Skeletal muscle satellite cell (primary cell): ENCODE results near the gene VSTM4.

ENCODE experiments used
- H3K27me3 ChIP-seq: 2 replicates; pipeline ENCODE4 v1.7.0; 2013; ENCODE audit warnings: low read length; ENCODE audit not compliant: control insufficient read depth, insufficient read depth
- H3K36me3 ChIP-seq: 2 replicates; pipeline ENCODE4 v1.7.0; 2013; ENCODE audit warnings: mild to moderate bottlenecking, control low read depth, low read length; ENCODE audit not compliant: insufficient read depth
- H3K4me1 ChIP-seq: 2 replicates; pipeline ENCODE4 v1.7.0; 2013; ENCODE audit warnings: low read length; ENCODE audit not compliant: control insufficient read depth, insufficient read depth
- H3K4me2 ChIP-seq: 2 replicates; pipeline ENCODE4 v1.7.0; 2013; ENCODE audit warnings: mild to moderate bottlenecking, low read length
- H3K4me3 ChIP-seq: 2 replicates; pipeline ENCODE4 v1.7.0; 2013; ENCODE audit warnings: low read length
- H3K9ac ChIP-seq: 2 replicates; pipeline ENCODE4 v1.7.0; 2013; ENCODE audit warnings: mild to moderate bottlenecking, low read depth, low read length, moderate library complexity
- H3K9me3 ChIP-seq: replicated peaks from 2 replicates; pipeline ENCODE4 v1.7.0; 2013; ENCODE audit warnings: mild to moderate bottlenecking, control low read depth, low read length

The VSTM4 gene

DNA sequence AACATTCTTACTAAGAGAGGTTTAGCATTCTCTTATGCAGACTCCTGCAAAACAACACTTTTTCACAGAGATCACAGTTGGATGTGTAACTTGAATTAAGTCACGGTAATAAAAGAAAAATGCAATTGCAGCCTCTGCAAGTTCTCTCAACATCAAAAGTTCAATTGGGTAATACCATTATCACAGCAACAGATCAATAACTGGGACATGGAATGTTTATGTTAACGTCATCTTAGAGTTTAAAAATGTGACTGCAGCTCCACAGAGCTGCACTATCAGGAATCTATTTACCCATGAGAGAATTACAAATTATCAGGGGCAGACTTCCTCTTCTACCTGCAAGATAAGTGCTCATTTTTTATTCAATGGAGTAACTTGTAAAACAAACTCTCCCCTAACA lies 86.7 kb downstream of the VSTM4 start:
- Histone ChIP-seq H3K36me3 (no peaks in the 10 kb centered on the region), H3K4me2 (no peak overlapping the region), H3K4me3 (no peak overlapping the region), H3K27me3 (peaks cover 9% of the 10 kb centered on the region), H3K9me3 (no peaks in the 10 kb centered on the region), H3K4me1 (no peaks in the 10 kb centered on the region), H3K9ac (no peak overlapping the region)

DNA sequence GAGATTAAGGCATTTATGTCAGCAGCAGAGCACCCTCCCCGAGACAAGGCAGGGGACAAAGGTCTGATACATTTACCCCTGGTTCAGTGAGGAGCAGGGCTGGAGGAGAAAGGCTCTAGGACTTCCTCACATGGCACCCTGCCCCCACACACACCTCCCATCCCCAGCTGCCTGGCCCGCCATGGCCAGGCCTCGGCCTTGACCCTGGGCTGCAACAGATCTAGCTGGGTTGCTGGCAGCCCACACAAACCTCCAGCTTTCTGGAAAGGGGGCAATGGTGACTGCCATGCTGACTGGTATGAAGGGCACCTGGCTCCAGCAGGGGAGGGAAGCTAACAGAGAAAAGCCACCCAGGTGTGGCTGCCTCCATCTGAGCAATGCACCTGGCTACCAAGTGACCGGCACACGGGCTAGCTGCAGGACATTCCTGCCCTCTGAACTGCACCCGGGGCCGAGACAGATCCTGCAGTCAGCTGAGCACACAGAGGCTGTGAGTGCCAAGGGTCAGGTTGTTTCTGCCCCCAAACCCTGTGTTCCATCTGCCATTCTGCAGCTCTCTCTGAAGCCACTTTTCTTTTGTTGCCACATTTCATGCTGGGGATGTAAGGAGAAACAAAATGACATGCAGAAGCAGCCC lies 89.9 kb downstream of the VSTM4 start:
- H3K4me1 ChIP-seq = no peaks in the 10 kb centered on the region
- H3K36me3 ChIP-seq = no peaks in the 10 kb centered on the region
- peaks cover 9% of the 10 kb centered on the region for H3K27me3 ChIP-seq
- H3K4me3 ChIP-seq = no peak overlapping the region
- no peak overlapping the region for H3K4me2 ChIP-seq
- no peak overlapping the region for H3K9ac ChIP-seq
- no peaks in the 10 kb centered on the region for H3K9me3 ChIP-seq

DNA sequence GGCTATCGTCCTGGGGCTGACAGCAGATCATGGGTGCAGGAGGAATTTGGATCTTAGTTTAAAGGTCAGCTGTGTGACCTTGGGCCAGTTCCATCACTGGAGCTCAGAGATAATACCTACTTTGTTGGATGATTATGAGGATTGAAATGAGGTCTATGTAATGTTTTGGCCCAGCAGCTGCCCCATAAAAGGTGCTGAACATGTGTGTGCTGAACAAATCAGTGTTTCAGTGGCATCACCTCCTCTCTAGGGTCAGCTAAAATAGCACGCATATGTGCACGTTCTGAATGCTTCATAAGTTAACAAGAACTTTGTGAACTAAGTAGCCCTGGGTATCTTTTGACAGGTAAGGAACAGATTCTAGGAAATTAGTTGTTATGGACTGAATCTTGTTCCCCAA lies 90.8 kb downstream of the VSTM4 start:
- H3K9ac ChIP-seq = no peak overlapping the region
- H3K4me1 ChIP-seq = no peaks in the 10 kb centered on the region
- H3K36me3 ChIP-seq = no peaks in the 10 kb centered on the region
- H3K4me2 ChIP-seq = no peak overlapping the region
- peaks cover 9% of the 10 kb centered on the region for H3K27me3 ChIP-seq
- H3K9me3 ChIP-seq = no peaks in the 10 kb centered on the region
- no peak overlapping the region for H3K4me3 ChIP-seq

DNA sequence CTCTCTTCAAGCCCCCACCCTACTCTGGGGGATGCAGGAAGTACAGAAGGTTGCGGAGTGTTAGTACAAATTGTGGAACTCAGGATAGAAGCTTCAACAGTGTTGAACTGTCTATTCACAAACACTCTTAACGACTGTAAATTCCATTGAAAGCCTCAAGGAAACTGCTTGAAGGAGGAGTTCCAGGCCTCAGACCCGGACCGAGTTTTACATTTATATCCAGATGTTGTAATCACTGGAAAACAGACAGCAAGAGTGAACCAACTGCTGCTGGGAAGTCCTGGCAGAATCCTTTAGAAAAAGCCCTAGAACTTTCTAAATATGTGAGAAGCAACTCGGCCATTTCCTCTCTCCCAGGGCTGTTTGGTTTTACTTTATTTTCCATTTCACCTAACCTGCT lies 91.6 kb downstream of the VSTM4 start:
- Histone ChIP-seq H3K4me3 (no peak overlapping the region), H3K36me3 (no peaks in the 10 kb centered on the region), H3K4me2 (no peak overlapping the region), H3K4me1 (no peaks in the 10 kb centered on the region), H3K9me3 (no peaks in the 10 kb centered on the region), H3K9ac (no peak overlapping the region), H3K27me3 (peaks cover 3% of the 10 kb centered on the region)

DNA sequence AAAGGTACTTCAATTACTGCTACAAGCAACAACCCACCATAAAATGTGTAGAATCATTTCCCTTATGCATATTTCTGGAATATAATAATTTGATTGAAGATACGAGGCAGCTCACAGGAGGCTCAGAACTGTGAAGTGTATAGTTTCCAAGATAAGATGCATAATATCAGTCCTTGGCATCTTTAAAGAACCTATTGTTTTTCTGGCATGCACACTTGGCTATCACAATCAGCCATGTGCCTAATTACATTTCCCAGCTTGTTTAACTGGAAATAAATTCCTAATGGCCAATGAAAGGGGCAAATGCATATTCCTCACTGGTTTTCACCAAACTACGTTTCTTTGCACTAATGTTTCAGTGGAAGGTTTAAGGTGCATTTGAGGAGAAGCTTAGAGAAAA lies 92.3 kb downstream of the VSTM4 start:
- H3K4me1 ChIP-seq = no peaks in the 10 kb centered on the region
- H3K4me3 ChIP-seq = no peak overlapping the region
- H3K27me3 ChIP-seq = peaks cover under 1% of the 10 kb centered on the region
- H3K4me2 ChIP-seq = no peak overlapping the region
- H3K9me3 ChIP-seq = no peaks in the 10 kb centered on the region
- H3K36me3 ChIP-seq = no peaks in the 10 kb centered on the region
- no peak overlapping the region for H3K9ac ChIP-seq

DNA sequence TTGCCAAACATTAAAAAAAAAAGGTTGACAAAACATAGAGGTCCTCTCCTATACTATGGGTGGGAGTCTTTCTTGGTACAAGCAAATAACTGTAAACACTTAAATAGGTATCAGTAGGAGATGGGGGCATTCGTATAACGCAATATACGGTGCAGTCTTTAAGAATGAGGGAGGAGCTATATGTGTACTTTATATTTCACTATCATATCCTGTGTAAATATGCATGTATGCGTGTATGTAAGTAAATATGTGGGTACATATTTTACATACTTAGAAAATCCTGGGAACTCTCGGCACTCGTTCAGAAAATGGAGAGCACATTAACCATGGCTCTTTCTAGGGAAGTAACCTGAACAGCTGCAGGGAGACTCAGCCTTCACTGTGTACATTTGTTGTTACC lies 93.6 kb downstream of the VSTM4 start:
- no peak overlapping the region for H3K4me2 ChIP-seq
- H3K9ac ChIP-seq = no peak overlapping the region
- no peaks in the 10 kb centered on the region for H3K27me3 ChIP-seq
- no peak overlapping the region for H3K4me3 ChIP-seq
- H3K4me1 ChIP-seq = no peaks in the 10 kb centered on the region
- no peaks in the 10 kb centered on the region for H3K36me3 ChIP-seq
- no peaks in the 10 kb centered on the region for H3K9me3 ChIP-seq

DNA sequence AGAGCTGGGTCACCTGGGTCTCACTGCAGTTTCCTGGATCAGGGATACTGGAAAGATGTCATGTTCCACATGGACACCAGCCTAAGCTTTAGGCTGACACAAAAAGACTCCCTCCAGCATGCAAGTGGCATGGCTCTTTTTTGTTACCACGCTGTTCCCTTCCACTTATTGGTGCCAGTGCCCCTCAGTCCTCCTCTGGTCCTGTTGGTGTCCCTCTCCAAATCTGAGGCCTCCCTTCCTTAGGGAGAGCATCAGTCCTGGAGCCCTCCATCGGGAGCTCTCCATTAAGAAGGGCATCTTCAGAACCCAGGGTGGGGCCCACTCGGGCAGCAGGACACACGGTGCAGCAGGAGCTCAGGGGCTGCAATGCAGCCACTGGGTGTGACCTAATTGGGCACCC lies 99.6 kb downstream of the VSTM4 start:
- Histone ChIP-seq H3K4me2 (no peak overlapping the region), H3K4me3 (no peak overlapping the region), H3K9me3 (no peaks in the 10 kb centered on the region), H3K27me3 (peaks cover 15% of the 10 kb centered on the region), H3K9ac (no peak overlapping the region), H3K36me3 (no peaks in the 10 kb centered on the region), H3K4me1 (no peaks in the 10 kb centered on the region)

DNA sequence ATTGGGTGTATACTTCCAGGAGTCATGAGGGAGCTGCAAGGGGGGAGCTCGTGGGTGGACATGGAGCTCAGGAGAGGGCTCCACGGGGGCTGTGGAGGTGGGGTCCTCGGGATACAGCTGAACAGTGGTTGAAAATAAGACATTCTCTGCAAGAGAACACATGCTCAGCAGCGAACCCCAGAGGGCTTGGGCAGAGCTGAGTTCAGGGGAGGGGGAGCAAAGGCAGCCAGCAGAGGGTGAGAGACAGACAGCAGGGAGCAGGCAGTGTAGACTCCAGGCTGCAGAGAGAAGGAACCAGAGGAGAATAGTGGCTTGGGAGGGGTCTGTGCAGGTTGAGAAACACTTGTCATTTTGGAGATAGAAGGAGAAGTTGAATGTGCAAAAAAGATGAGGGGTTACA lies 102.7 kb downstream of the VSTM4 start:
- H3K4me1 ChIP-seq = no peaks in the 10 kb centered on the region
- H3K36me3 ChIP-seq = no peaks in the 10 kb centered on the region
- no peak overlapping the region for H3K9ac ChIP-seq
- no peaks in the 10 kb centered on the region for H3K9me3 ChIP-seq
- H3K4me3 ChIP-seq = no peak overlapping the region
- H3K27me3 ChIP-seq = peaks cover 22% of the 10 kb centered on the region
- H3K4me2 ChIP-seq = no peak overlapping the region

DNA sequence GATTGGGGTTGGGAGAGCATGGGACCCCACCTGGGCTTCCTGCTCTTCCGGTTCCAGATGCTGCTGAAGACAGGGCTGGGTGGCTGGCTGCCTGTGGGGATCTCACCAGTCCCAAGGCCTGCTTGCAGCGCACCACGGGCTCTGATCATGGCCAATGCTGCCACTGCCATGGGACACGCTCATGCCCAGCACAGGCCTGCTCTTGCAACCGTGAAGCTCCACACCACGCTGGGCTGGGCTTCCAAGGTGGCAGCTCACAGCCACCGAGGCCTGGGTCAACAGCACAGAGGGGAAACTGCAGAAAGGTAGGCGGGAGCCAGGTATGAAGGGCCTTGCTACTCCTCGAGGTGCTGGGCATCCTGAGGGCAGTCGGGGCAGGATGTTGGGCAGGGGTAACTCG lies 103.6 kb downstream of the VSTM4 start:
- no peaks in the 10 kb centered on the region for H3K36me3 ChIP-seq
- H3K4me2 ChIP-seq = no peak overlapping the region
- H3K4me1 ChIP-seq = no peaks in the 10 kb centered on the region
- H3K9ac ChIP-seq = no peak overlapping the region
- H3K9me3 ChIP-seq = no peaks in the 10 kb centered on the region
- no peak overlapping the region for H3K4me3 ChIP-seq
- peaks cover 22% of the 10 kb centered on the region for H3K27me3 ChIP-seq

DNA sequence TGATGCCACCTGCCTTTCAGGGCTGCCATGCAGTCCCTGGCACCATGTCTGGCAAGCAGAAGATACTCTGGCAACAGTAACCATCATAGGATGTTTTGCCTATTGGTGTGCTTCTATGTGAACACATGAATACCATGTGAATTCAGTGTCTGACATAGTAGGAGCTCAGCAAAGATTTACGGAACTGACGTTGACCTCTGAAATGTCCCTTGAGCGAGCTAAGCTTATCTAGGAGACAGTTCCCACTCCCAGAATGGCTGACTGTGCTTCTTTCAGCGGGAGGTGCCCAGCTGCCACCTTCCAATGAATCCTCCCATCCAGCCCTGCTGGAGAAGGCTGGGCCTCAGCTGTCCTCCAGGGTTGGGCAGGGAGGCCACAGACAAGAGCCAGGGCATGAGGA lies 104.5 kb downstream of the VSTM4 start:
- H3K36me3 ChIP-seq = no peaks in the 10 kb centered on the region
- H3K9ac ChIP-seq = no peak overlapping the region

DNA sequence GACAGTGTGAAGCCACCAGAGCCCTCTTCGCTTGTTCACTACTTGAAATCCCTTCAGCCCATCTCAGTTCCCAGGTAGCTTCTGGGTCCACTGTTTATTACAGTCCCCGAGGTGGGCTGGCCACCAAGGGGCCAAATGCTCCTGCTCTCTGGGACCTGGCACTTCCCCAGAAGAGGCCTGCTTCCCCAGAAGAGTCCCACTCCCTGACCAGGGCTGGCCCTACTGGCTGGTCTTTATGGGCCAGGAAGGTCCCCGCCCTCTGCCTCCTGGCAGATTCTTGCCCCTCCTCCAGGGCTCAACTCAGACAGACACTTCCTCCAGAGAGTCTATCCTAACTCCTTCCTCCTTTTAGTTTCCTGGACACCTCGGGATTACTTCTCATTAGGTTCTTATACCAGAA lies 105.0 kb downstream of the VSTM4 start:
- Histone ChIP-seq H3K4me2 (no peak overlapping the region), H3K4me3 (no peak overlapping the region), H3K9ac (no peak overlapping the region), H3K4me1 (no peaks in the 10 kb centered on the region), H3K36me3 (no peaks in the 10 kb centered on the region), H3K27me3 (peaks cover 22% of the 10 kb centered on the region), H3K9me3 (no peaks in the 10 kb centered on the region)

More for the DNA sequence above, 104.5 kb downstream of the VSTM4 start:
- Histone ChIP-seq H3K4me3 (no peak overlapping the region), H3K9me3 (no peaks in the 10 kb centered on the region), H3K4me2 (no peak overlapping the region), H3K4me1 (no peaks in the 10 kb centered on the region), H3K27me3 (peaks cover 22% of the 10 kb centered on the region)

DNA sequence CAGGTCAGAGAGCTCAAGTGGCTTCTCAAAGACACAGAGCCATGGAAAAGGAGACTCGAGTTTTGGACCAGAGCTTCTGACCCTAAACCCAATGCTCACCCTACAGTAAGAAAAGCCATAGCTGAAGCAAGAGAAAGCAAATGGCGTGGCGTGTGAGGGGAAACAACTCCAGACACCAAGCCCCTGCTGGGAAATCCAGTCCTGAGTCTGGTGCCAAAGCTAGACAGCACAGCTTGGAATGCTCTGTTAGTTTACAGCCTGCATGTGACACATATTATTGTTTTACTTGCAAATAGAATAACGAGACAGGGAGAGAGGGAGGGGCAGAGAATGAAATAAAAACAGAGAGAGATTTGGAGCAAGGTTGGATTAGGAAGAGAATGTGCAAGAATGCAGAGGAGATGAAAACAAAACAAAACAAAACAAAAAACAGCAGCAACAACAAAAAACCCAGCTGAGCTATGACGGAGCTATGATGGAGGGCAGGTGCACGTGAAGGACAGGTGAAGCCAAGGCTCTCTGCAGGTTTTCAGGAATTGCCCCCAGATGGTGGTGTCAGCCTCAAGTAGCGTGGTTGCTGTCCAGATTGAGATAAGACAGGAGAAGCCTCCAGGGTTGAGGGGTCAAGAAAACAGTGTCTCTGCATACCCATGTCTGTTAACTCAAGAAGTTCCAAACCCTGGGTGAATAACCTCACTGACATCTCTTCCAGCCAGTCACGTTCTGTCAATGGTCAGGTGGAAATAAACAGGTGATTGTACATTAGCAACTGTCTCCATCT lies 105.9 kb downstream of the VSTM4 start:
- Histone ChIP-seq H3K4me1 (no peaks in the 10 kb centered on the region), H3K36me3 (no peaks in the 10 kb centered on the region), H3K4me2 (no peak overlapping the region), H3K4me3 (no peak overlapping the region), H3K27me3 (peaks cover 22% of the 10 kb centered on the region), H3K9ac (no peak overlapping the region), H3K9me3 (no peaks in the 10 kb centered on the region)
